ENCODE results near the gene SDK2.

GRCh38 chr17:73316919-73317505 is 327.2 kb downstream of the SDK2 start:
- TF ChIP-seq USF2 (IDR thresholded peaks at IDR 0.05; ENCODE audit: borderline replicate concordance, low read depth, low read length), result no peak
- TF ChIP-seq CTCF (IDR thresholded peaks at IDR 0.05), result no peak
- no peak for TF ChIP-seq SIN3A (IDR thresholded peaks at IDR 0.05; ENCODE audit: borderline replicate concordance, low read depth, low read length)
- no peak for TF ChIP-seq TAF1 (IDR thresholded peaks at IDR 0.05; ENCODE audit: borderline replicate concordance, low read depth, low read length)
- TF ChIP-seq MEF2A (IDR thresholded peaks at IDR 0.05; ENCODE audit: borderline replicate concordance, low read depth), result no peak
